Activated CD8-positive, alpha-beta T cell treated with anti-CD3 and anti-CD28 coated beads for 36 hours (primary cell): Measurements from ENCODE around the gene ATG4B. TPM values are rescaled to one million over a fixed set of nuclear protein-coding genes. Genes with fewer than 3 reads are reported as not detected.

Source experiments
- ATAC-seq: fragments of 200-7000 bp; cut with Tn5 transposase; one replicate; pipeline ENCODE4 v1.10.0; 2021; ENCODE audit warnings: mild to moderate bottlenecking, moderate library complexity
- CTCF ChIA-PET: fragments of 350-600 bp; sonication (Branson Sonifier 250); formaldehyde crosslinking; loops from one replicate; lab custom pipeline; 2021; ENCODE audit warnings: antibody characterized with exemption; lab: Charles Lee
- POLR2A ChIA-PET: fragments of 350-600 bp; sonication (Branson Sonifier 250); formaldehyde crosslinking; loops from one replicate; lab custom pipeline; 2021; ENCODE audit warnings: antibody characterized with exemption; lab: Charles Lee
- DNase-seq: peaks from one replicate; pipeline ENCODE4 v3.0.0-alpha.2; 2020
- H3K27ac Mint-ChIP-seq: one replicate; pipeline ENCODE4 v1.8.0; 2021; ENCODE audit warnings: mild to moderate bottlenecking, mixed read lengths
- H3K27me3 Mint-ChIP-seq: one replicate; pipeline ENCODE4 v1.8.0; 2021; ENCODE audit warnings: mixed read lengths
- H3K36me3 Mint-ChIP-seq: one replicate; pipeline ENCODE4 v1.8.0; 2021; ENCODE audit warnings: low read depth, mixed read lengths
- H3K4me1 Mint-ChIP-seq: one replicate; pipeline ENCODE4 v1.8.0; 2021; ENCODE audit warnings: low read depth, mixed read lengths
- H3K4me3 Mint-ChIP-seq: one replicate; pipeline ENCODE4 v1.8.0; 2021; ENCODE audit warnings: mild to moderate bottlenecking, moderate library complexity, mixed read lengths
- H3K9me3 Mint-ChIP-seq: one replicate; pipeline ENCODE4 v1.8.0; 2021; ENCODE audit warnings: mixed read lengths
- intact Hi-C: fragments of 100-400 bp; cut with micrococcal nuclease; formaldehyde crosslinking; loops from one replicate; pipeline ENCODE4 v1.10.0; 2022
- total RNA-seq, 2 experiments: library from RNA; stranded (reverse); gene quantifications; one replicate each; pipeline ENCODE4 v1.2.3, GENCODE V29; 2021
- TF ChIP-seq, protein P1 (sequence below): fragments of 200-600 bp; IDR thresholded peaks from one replicate; pipeline ENCODE4 v1.8.0; 2022; ENCODE audit warnings: antibody characterized with exemption, mild to moderate bottlenecking

ATG4B gene
- total RNA-seq, 2 experiments from 2014 or later: 90.7 to 94.6 TPM

DNA sequence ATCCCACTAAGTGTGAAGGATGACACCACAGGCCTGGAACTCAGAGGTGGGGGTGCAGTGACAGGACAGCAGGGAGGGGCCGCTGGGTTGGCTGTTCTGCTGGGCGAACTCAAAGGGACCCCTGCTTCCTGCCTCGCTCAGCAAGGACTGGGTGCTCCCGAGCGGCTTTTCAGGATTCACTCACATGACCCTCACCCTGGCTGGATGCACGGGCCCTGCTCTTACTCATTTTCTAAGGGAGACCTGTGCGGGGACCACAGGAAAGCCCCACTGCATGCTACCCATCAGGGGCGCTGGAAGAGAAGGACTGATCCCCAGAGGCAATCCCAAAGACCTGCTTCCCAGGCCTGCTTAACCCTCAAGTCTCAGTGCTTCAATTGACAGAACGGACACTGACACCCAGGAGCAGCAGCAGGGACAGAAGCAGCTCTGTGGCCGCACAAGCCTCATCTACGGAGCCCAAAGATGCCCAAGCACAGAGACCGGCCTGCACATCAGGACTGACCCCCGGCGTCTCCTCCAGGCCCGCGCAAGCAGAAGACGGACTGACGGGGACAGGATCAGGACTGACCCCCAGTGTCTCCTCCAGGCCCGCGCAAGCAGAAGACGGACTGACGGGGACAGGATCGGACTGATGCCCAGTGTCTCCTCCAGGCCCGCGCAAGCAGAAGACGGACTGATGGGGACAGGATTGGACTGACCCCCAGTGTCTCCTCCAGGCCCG is 30.2 kb upstream of the ATG4B start:
- Mint-ChIP-seq H3K27me3 (no peaks in the 10 kb centered on the region), H3K4me1 (peaks cover 16% of the 10 kb centered on the region), H3K9me3 (no peaks in the 10 kb centered on the region), H3K4me3 (no peak overlapping the region), H3K36me3 (peaks cover 12% of the 10 kb centered on the region), H3K27ac (no peak overlapping the region)
- ChIA-PET CTCF (interaction anchor here (1.3 kb wide), 1 partner anchor 64 kb away, joined by 3 read pairs; no protein-coding TSS in a partner anchor), POLR2A (no interaction called here)
- no peak for DNase-seq
- intact Hi-C loops: no loop called here
- TF ChIP-seq, protein P1, sequence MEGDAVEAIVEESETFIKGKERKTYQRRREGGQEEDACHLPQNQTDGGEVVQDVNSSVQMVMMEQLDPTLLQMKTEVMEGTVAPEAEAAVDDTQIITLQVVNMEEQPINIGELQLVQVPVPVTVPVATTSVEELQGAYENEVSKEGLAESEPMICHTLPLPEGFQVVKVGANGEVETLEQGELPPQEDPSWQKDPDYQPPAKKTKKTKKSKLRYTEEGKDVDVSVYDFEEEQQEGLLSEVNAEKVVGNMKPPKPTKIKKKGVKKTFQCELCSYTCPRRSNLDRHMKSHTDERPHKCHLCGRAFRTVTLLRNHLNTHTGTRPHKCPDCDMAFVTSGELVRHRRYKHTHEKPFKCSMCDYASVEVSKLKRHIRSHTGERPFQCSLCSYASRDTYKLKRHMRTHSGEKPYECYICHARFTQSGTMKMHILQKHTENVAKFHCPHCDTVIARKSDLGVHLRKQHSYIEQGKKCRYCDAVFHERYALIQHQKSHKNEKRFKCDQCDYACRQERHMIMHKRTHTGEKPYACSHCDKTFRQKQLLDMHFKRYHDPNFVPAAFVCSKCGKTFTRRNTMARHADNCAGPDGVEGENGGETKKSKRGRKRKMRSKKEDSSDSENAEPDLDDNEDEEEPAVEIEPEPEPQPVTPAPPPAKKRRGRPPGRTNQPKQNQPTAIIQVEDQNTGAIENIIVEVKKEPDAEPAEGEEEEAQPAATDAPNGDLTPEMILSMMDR: no peak
- ATAC-seq: no peak

DNA sequence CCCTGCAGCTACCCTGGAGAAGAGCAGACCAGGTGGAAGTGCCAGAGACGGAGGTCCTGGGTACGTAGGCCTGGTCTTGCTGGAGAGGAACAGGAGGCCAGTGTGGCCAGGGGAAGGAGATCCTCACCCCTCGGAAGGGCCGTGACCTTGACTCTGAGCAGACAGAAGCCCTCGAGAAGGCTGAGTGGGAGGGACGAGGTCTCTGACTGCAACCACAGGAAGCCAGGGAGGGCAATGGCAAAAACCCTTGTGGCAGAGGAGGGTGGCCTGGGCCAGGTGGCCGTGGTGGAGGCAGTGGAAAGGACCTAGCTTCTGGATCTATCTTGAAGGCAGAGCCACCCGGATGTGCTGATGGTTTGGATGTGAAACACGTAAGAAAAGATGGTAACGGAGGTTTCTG is 28.6 kb upstream of the ATG4B start:
- H3K27ac Mint-ChIP-seq: peak overlapping the region; percentile 41
- H3K9me3 Mint-ChIP-seq: no peaks in the 10 kb centered on the region
- intact Hi-C loops: no loop called here
- H3K4me1 Mint-ChIP-seq: peaks cover 16% of the 10 kb centered on the region
- ATAC-seq (no peak), DNase-seq (peak; percentile 48)
- TF ChIP-seq, protein P1: no peak
- H3K36me3 Mint-ChIP-seq: peaks cover 8% of the 10 kb centered on the region
- CTCF ChIA-PET: interaction anchor here (1.3 to 1.7 kb wide), 2 partner anchors 66 to 270 kb away, joined by 3 read pairs; no protein-coding TSS in a partner anchor
- POLR2A ChIA-PET: interaction anchor here (1.2 to 1.3 kb wide), 2 partner anchors 10 to 20 kb away, joined by 3 read pairs; no protein-coding TSS in a partner anchor
- H3K27me3 Mint-ChIP-seq: no peaks in the 10 kb centered on the region
- peak overlapping the region; percentile 61 for H3K4me3 Mint-ChIP-seq

DNA sequence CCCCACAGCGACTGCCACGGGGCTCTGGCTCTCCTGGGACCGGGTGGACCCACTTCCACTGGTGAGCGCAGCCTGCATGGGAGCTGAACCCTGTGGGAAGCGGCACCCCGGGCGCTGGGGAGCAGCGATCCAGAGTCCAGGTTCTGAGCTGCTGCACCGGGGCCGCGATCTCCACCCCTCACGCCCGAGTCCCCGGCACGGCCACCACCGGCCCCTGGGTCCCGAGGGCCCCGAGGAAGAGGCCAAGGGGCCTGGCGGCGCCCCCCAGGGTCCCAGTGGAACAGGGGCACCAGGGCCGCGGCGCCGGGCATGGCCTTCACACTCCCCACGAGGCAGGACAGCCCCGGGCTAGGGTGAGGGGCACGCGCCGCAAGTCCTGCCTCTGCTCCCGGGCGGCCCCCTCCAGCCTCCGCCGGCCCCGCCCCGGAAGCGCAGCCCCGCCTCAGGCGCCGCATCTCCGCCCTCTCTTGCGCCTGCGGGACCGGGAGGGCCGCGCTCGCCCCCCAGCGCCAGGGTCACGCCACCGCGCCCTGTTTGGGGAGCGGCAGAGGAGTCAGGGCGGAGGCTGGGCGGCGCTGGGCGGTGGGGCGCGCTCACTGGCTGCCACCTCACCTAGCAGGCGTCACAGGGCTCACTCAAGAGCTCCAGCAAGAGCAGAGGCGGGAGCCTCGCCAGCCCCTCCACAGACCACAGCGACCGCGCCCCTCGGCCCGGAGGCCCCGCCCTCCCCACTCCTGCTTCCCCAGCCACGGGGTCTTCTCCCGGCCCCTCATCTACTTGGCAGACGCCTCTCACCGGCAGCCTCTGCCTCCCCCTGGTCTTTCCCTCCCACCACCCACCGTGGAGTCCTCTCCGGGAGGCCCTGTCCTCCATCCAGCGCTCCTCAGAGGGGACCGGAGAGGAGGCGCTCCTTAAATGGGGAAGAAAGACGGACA is 27.4 kb upstream of the ATG4B start:
- Mint-ChIP-seq H3K36me3 (peaks cover 8% of the 10 kb centered on the region), H3K27me3 (no peaks in the 10 kb centered on the region), H3K27ac (peak overlapping the region; percentile 82), H3K9me3 (no peaks in the 10 kb centered on the region), H3K4me1 (peaks cover 21% of the 10 kb centered on the region), H3K4me3 (peak overlapping the region; percentile 61)
- ChIA-PET POLR2A (interaction anchor here (0.6 to 1.3 kb wide), 3 partner anchors 8 to 294 kb away, joined by 3 read pairs; no protein-coding TSS in a partner anchor), CTCF (interaction anchor here (0.7 to 1.7 kb wide), 7 partner anchors 12 to 268 kb away, joined by 3 to 7 read pairs (median 5); partner anchors contain the start of genes ATG4B and STK25)
- TF ChIP-seq, protein P1: peak; percentile 59
- DNase-seq (peak; percentile 96), ATAC-seq (peak; percentile 100)
- intact Hi-C loops: no loop called here

DNA sequence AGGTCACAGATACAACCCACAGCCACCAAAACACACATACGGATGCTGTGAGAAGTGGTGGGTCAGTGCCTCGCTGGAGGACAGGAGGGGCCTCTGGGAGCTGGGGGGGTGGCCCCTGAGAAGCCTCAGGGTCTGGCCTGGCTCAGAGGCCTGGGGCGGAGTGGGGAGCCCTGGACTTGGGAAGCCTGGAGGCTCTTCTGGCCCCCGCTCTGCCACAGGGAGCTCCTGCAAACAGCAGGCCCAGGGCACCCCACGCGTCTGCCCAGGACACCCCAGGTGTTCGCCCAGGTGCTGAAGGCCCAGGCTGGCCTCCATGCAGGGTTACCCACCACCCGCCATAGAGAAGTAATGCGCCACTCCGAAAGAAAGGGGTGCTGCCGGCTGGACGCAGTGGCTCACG is 26.4 kb upstream of the ATG4B start:
- no peak for ATAC-seq
- H3K27me3 Mint-ChIP-seq: no peaks in the 10 kb centered on the region
- H3K9me3 Mint-ChIP-seq: no peaks in the 10 kb centered on the region
- POLR2A ChIA-PET: no interaction called here
- intact Hi-C loops: no loop called here
- H3K27ac Mint-ChIP-seq: no peak overlapping the region
- DNase-seq: no peak
- H3K4me1 Mint-ChIP-seq: peaks cover 25% of the 10 kb centered on the region
- CTCF ChIA-PET: interaction anchor here (1.2 to 1.3 kb wide), 2 partner anchors 13 to 103 kb away, joined by 5 to 6 read pairs; partner anchors contain the start of gene STK25
- H3K36me3 Mint-ChIP-seq: peaks cover 11% of the 10 kb centered on the region
- H3K4me3 Mint-ChIP-seq: peak overlapping the region; percentile 50
- TF ChIP-seq, protein P1: no peak
